ENCODE data around the gene FAM110A. TPM values are rescaled to one million over a fixed set of nuclear protein-coding genes. Genes with fewer than 3 reads are reported as not detected.

Gene FAM110A
- total RNA-seq, result 7.9 and 10.3 TPM in 2 replicates

GRCh38 chr20:833450-834150, at the start of gene FAM110A:
Gene FAM110A (plus strand): TSS chr20:833715. CDS start chr20:844805, 11,090 bp downstream.

Other genes with a start within 250 kb of the FAM110A start
- gene TCF15, start 223.4 kb upstream of the FAM110A start, total RNA-seq, result not detected in 2 replicates
- gene SRXN1, start 180.5 kb upstream of the FAM110A start, total RNA-seq, result 90.8 and 111 TPM in 2 replicates
- not detected in 2 replicates for gene SCRT2, start 157.9 kb upstream of the FAM110A start, total RNA-seq
- gene SLC52A3, start 65.2 kb upstream of the FAM110A start, total RNA-seq, result 0.34 and 3.5 TPM in 2 replicates
- gene ANGPT4, start 82.6 kb downstream of the FAM110A start, total RNA-seq, result not detected in 2 replicates
- gene RSPO4, start 168.6 kb downstream of the FAM110A start, total RNA-seq, result not detected in 2 replicates